ENCODE data around the gene DIS3L2.

The DIS3L2 gene

GRCh38 chr2:232184346-232184745 is 222.8 kb downstream of the DIS3L2 start:
- Histone ChIP-seq H3K4me1 (ENCODE audit: insufficient read depth, low read length) (no peaks in the 10 kb centered on the region), H3K9me3 (ENCODE audit: control insufficient read depth, insufficient read depth, low read length) (no peaks in the 10 kb centered on the region), H3K36me3 (ENCODE audit: insufficient read depth, low read length) (no peaks in the 10 kb centered on the region), H3K9ac (ENCODE audit: low read depth, low read length) (no peak overlapping the region)

GRCh38 chr2:232190796-232191195 is 229.3 kb downstream of the DIS3L2 start:
- Histone ChIP-seq H3K36me3 (ENCODE audit: insufficient read depth, low read length) (no peaks in the 10 kb centered on the region; the same call in 1 of the 2 replicates), H3K4me1 (ENCODE audit: insufficient read depth, low read length) (no peaks in the 10 kb centered on the region), H3K9ac (ENCODE audit: low read depth, low read length) (no peak overlapping the region), H3K9me3 (ENCODE audit: control insufficient read depth, insufficient read depth, low read length) (no peaks in the 10 kb centered on the region)

GRCh38 chr2:232195487-232195886 is 234.0 kb downstream of the DIS3L2 start:
- H3K4me1 ChIP-seq (ENCODE audit: insufficient read depth, low read length) = peaks cover 5% of the 10 kb centered on the region; the same call in 1 of the 2 replicates
- no peak overlapping the region for H3K9ac ChIP-seq (ENCODE audit: low read depth, low read length)
- no peaks in the 10 kb centered on the region; the same call in 1 of the 2 replicates for H3K36me3 ChIP-seq (ENCODE audit: insufficient read depth, low read length)
- H3K9me3 ChIP-seq (ENCODE audit: control insufficient read depth, insufficient read depth, low read length) = no peaks in the 10 kb centered on the region

- Histone ChIP-seq H3K36me3 (ENCODE audit: insufficient read depth, low read length) (peaks cover 2% of the 10 kb centered on the region; the same call in 1 of the 2 replicates), H3K4me1 (ENCODE audit: insufficient read depth, low read length) (peaks cover 5% of the 10 kb centered on the region; the same call in 1 of the 2 replicates), H3K9me3 (ENCODE audit: control insufficient read depth, insufficient read depth, low read length) (no peaks in the 10 kb centered on the region), H3K9ac (ENCODE audit: low read depth, low read length) (no peak overlapping the region)
Observed at GRCh38 chr2:232196802-232197201, 235.3 kb downstream of the DIS3L2 start.

GRCh38 chr2:232200195-232200594 is 238.7 kb downstream of the DIS3L2 start:
- Histone ChIP-seq H3K9me3 (ENCODE audit: control insufficient read depth, insufficient read depth, low read length) (no peaks in the 10 kb centered on the region), H3K4me1 (ENCODE audit: insufficient read depth, low read length) (peaks cover 5% of the 10 kb centered on the region; the same call in 1 of the 2 replicates), H3K9ac (ENCODE audit: low read depth, low read length) (no peak overlapping the region), H3K36me3 (ENCODE audit: insufficient read depth, low read length) (peaks cover 2% of the 10 kb centered on the region; the same call in 1 of the 2 replicates)

GRCh38 chr2:232203166-232203891 is 241.8 kb downstream of the DIS3L2 start:
- no peaks in the 10 kb centered on the region for H3K9me3 ChIP-seq (ENCODE audit: control insufficient read depth, insufficient read depth, low read length)
- H3K36me3 ChIP-seq (ENCODE audit: insufficient read depth, low read length) = peaks cover 2% of the 10 kb centered on the region; the same call in 1 of the 2 replicates
- H3K9ac ChIP-seq (ENCODE audit: low read depth, low read length) = no peak overlapping the region
- H3K4me1 ChIP-seq (ENCODE audit: insufficient read depth, low read length) = no peaks in the 10 kb centered on the region

- Histone ChIP-seq H3K4me1 (ENCODE audit: insufficient read depth, low read length) (no peaks in the 10 kb centered on the region), H3K9me3 (ENCODE audit: control insufficient read depth, insufficient read depth, low read length) (no peaks in the 10 kb centered on the region), H3K36me3 (ENCODE audit: insufficient read depth, low read length) (peaks cover 2% of the 10 kb centered on the region; the same call in 1 of the 2 replicates), H3K9ac (ENCODE audit: low read depth, low read length) (no peak overlapping the region)
Observed at GRCh38 chr2:232203936-232204335, 242.4 kb downstream of the DIS3L2 start.

- Histone ChIP-seq H3K9me3 (ENCODE audit: control insufficient read depth, insufficient read depth, low read length) (no peaks in the 10 kb centered on the region), H3K4me1 (ENCODE audit: insufficient read depth, low read length) (no peaks in the 10 kb centered on the region), H3K36me3 (ENCODE audit: insufficient read depth, low read length) (peaks cover 2% of the 10 kb centered on the region; the same call in 1 of the 2 replicates)
Observed at GRCh38 chr2:232204457-232204931, 243.0 kb downstream of the DIS3L2 start.

GRCh38 chr2:232207174-232207573 is 245.7 kb downstream of the DIS3L2 start:
- Histone ChIP-seq H3K4me1 (ENCODE audit: insufficient read depth, low read length) (no peaks in the 10 kb centered on the region), H3K9me3 (ENCODE audit: control insufficient read depth, insufficient read depth, low read length) (no peaks in the 10 kb centered on the region), H3K9ac (ENCODE audit: low read depth, low read length) (no peak overlapping the region), H3K36me3 (ENCODE audit: insufficient read depth, low read length) (no peaks in the 10 kb centered on the region; the same call in 1 of the 2 replicates)

More at GRCh38 chr2:232204457-232204931, 243.0 kb downstream of the DIS3L2 start:
- no peak overlapping the region for H3K9ac ChIP-seq (ENCODE audit: low read depth, low read length)

- Histone ChIP-seq H3K9ac (ENCODE audit: low read depth, low read length) (no peak overlapping the region), H3K36me3 (ENCODE audit: insufficient read depth, low read length) (no peaks in the 10 kb centered on the region; the same call in 1 of the 2 replicates), H3K9me3 (ENCODE audit: control insufficient read depth, insufficient read depth, low read length) (no peaks in the 10 kb centered on the region), H3K4me1 (ENCODE audit: insufficient read depth, low read length) (no peaks in the 10 kb centered on the region)
Observed at GRCh38 chr2:232210306-232210705, 248.8 kb downstream of the DIS3L2 start.

GRCh38 chr2:232211743-232212686 is 250.5 kb downstream of the DIS3L2 start:
- H3K9ac ChIP-seq (ENCODE audit: low read depth, low read length) = no peak overlapping the region
- H3K4me1 ChIP-seq (ENCODE audit: insufficient read depth, low read length) = no peaks in the 10 kb centered on the region
- no peaks in the 10 kb centered on the region for H3K9me3 ChIP-seq (ENCODE audit: control insufficient read depth, insufficient read depth, low read length)
- no peaks in the 10 kb centered on the region; the same call in 1 of the 2 replicates for H3K36me3 ChIP-seq (ENCODE audit: insufficient read depth, low read length)

GRCh38 chr2:232213176-232213575 is 251.7 kb downstream of the DIS3L2 start:
- Histone ChIP-seq H3K4me1 (ENCODE audit: insufficient read depth, low read length) (no peaks in the 10 kb centered on the region), H3K9ac (ENCODE audit: low read depth, low read length) (no peak overlapping the region), H3K36me3 (ENCODE audit: insufficient read depth, low read length) (no peaks in the 10 kb centered on the region; the same call in 1 of the 2 replicates), H3K9me3 (ENCODE audit: control insufficient read depth, insufficient read depth, low read length) (no peaks in the 10 kb centered on the region)

- H3K36me3 ChIP-seq (ENCODE audit: insufficient read depth, low read length) = no peaks in the 10 kb centered on the region; the same call in 1 of the 2 replicates
Observed at GRCh38 chr2:232214053-232214452, 252.5 kb downstream of the DIS3L2 start.

GRCh38 chr2:232216028-232216427 is 254.5 kb downstream of the DIS3L2 start:
- no peak overlapping the region for H3K9ac ChIP-seq (ENCODE audit: low read depth, low read length)
- no peaks in the 10 kb centered on the region for H3K9me3 ChIP-seq (ENCODE audit: control insufficient read depth, insufficient read depth, low read length)
- no peaks in the 10 kb centered on the region; the same call in 1 of the 2 replicates for H3K36me3 ChIP-seq (ENCODE audit: insufficient read depth, low read length)
- no peaks in the 10 kb centered on the region for H3K4me1 ChIP-seq (ENCODE audit: insufficient read depth, low read length)

More at GRCh38 chr2:232214053-232214452, 252.5 kb downstream of the DIS3L2 start:
- no peaks in the 10 kb centered on the region for H3K4me1 ChIP-seq (ENCODE audit: insufficient read depth, low read length)
- no peak overlapping the region for H3K9ac ChIP-seq (ENCODE audit: low read depth, low read length)
- H3K9me3 ChIP-seq (ENCODE audit: control insufficient read depth, insufficient read depth, low read length) = no peaks in the 10 kb centered on the region

Measured in ES-I3 (cell line).